Bronchial epithelial cell (primary cell): ENCODE data around the gene FBXO10. TPM values are rescaled to one million over a fixed set of nuclear protein-coding genes. Genes with fewer than 3 reads are reported as not detected.

Source experiments
- DNase-seq: peaks from one replicate; pipeline ENCODE4 v3.0.0-alpha.2; 2010; ENCODE audit warnings: low read depth
- FAIRE-seq: peaks from 2 replicates; lab custom pipeline; 2011; peaks lifted over from hg19 to GRCh38; lab: Jason Lieb, UNC
- H3K27me3 ChIP-seq: 2 replicates; pipeline ENCODE4 v1.5.1; 2011; ENCODE audit warnings: low read length; ENCODE audit not compliant: control insufficient read depth, insufficient read depth
- H3K36me3 ChIP-seq: 2 replicates; pipeline ENCODE4 v1.5.1; 2011; ENCODE audit warnings: low read length; ENCODE audit not compliant: control insufficient read depth, insufficient read depth
- H3K4me3 ChIP-seq: 2 replicates; pipeline ENCODE4 v1.5.1; 2011; ENCODE audit warnings: mild to moderate bottlenecking, low read depth, low read length, control low read depth
- CTCF ChIP-seq: IDR thresholded peaks from 2 replicates; pipeline ENCODE4 v1.5.1; 2011; ENCODE audit warnings: mild to moderate bottlenecking, moderate library complexity, low read length, control low read depth, inconsistent platforms; ENCODE audit not compliant: insufficient read depth, severe bottlenecking
- total RNA-seq: library from RNA; depleted of rRNA; stranded (reverse); fragments of >200 nt; gene quantifications from 2 replicates; pipeline ENCODE4 v1.2.1, GENCODE V29; 2014

Gene FBXO10
- total RNA-seq, 1 donor from 2014 or later, result 3.7 TPM

GRCh38 chr9:37574241-37574721 is 1.9 kb downstream of the FBXO10 start:
- H3K27me3 ChIP-seq, result no peaks in the 10 kb centered on the region
- no peak for TF ChIP-seq CTCF
- H3K4me3 ChIP-seq, result no peak overlapping the region
- no peak for FAIRE-seq
- DNase-seq, result no peak
- no peaks in the 10 kb centered on the region for H3K36me3 ChIP-seq

GRCh38 chr9:37571282-37571681 is 4.9 kb downstream of the FBXO10 start:
- DNase-seq (no peak), FAIRE-seq (no peak)
- Histone ChIP-seq H3K36me3 (no peaks in the 10 kb centered on the region), H3K4me3 (no peak overlapping the region), H3K27me3 (no peaks in the 10 kb centered on the region)
- TF ChIP-seq CTCF, result no peak

- H3K4me3 ChIP-seq, result no peak overlapping the region
- H3K36me3 ChIP-seq, result no peaks in the 10 kb centered on the region
- no peak for DNase-seq
- no peak for FAIRE-seq
- no peaks in the 10 kb centered on the region for H3K27me3 ChIP-seq
- TF ChIP-seq CTCF, result no peak
Observed at GRCh38 chr9:37566716-37567115, 9.5 kb downstream of the FBXO10 start.

- no peak for FAIRE-seq
- DNase-seq, result no peak
- TF ChIP-seq CTCF, result no peak
- Histone ChIP-seq H3K27me3 (no peaks in the 10 kb centered on the region), H3K36me3 (no peaks in the 10 kb centered on the region), H3K4me3 (no peak overlapping the region)
Observed at GRCh38 chr9:37565661-37566618, 10.2 kb downstream of the FBXO10 start.

- H3K36me3 ChIP-seq, result no peaks in the 10 kb centered on the region
- H3K4me3 ChIP-seq, result no peak overlapping the region
- FAIRE-seq, result no peak
- no peak for TF ChIP-seq CTCF
- no peaks in the 10 kb centered on the region for H3K27me3 ChIP-seq
- DNase-seq, result no peak
Observed at GRCh38 chr9:37564916-37565315, 11.3 kb downstream of the FBXO10 start.
